NOMO-1 (cell line): Measurements from ENCODE around the gene PGP.

ENCODE experiments used
- DNase-seq, 2 experiments: peaks; one replicate each; lab custom pipeline; 2025; ENCODE audit not compliant: unreplicated experiment in 2 of 2; lab: John Stamatoyannopoulos, UW

Gene PGP

DNA sequence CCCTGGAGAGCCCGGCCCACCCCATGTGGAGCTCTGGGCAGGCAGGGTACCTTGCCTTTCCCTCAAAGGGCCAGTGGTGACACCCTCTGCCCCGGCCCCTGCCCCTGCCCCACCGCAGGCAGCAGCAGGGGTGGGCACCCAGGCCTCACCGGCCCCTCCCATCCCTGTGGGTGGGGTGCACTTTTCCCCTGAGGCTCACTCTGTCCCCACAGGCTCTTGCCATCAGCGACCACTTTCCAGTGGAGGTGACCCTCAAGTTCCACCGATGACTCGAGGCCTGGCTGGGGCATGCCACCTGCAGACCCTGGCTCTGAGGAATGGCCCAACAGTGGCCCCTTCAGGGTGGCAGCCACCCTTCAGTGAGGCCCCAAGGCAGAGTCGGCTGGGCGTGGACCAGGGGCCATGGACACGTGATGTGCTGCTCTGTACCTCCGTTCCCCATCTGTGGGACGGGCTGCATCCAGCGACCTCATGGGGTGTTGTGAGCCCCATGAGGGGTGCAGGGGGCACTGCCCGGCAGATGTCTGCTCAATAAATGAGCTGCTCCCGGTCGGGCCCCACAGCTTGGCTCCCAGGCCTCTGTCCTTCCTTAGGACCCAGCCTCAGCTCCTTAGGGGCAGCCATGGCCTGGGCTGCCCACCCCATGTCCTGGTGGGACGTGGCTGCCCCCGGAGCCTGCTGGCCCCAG, 23.7 kb upstream of the PGP start:
- DNase-seq, result no peak

DNA sequence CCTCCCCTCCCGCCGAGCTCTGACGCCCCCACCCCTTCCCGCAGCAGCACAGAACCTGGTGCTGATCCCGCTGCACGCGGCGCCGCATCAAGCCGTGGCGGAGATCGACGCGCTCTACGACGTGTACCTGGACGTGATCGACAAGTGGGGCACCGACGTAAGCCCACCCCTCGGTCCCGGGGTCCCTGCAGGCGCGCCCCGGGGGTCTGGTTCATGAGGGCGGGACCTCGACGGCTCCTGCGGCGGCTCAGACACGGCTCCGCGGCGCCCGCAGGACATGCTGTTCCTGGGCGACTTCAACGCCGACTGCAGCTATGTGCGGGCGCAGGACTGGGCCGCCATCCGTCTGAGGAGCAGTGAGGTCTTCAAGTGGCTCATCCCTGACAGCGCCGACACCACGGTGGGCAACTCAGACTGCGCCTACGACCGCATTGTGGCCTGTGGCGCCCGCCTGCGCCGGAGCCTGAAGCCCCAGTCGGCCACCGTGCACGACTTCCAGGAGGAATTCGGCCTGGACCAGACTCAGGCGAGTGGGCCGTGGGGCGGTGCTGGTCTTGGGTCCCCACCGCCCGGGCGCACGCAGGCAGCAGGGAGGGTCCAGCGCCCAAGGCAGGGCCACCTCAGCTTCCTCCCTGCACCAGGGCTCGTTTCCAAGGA, 23.0 kb upstream of the PGP start:
- DNase-seq, result no peak

DNA sequence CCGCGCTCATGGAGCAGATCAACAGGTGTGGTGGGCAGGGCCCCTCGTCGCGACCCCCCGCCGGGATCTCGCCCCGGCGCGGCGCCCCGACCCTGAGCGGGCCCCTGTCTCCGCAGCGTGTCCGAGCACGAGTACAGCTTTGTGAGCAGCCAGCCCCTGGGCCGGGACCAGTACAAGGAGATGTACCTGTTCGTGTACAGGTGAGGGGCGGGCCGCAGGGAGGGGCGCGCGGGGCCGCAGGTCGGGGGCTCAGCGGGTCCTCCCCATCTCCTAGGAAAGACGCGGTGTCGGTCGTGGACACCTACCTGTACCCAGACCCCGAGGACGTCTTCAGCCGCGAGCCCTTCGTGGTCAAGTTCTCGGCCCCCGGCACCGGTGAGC, 22.5 kb upstream of the PGP start:
- DNase-seq, result no peak

DNA sequence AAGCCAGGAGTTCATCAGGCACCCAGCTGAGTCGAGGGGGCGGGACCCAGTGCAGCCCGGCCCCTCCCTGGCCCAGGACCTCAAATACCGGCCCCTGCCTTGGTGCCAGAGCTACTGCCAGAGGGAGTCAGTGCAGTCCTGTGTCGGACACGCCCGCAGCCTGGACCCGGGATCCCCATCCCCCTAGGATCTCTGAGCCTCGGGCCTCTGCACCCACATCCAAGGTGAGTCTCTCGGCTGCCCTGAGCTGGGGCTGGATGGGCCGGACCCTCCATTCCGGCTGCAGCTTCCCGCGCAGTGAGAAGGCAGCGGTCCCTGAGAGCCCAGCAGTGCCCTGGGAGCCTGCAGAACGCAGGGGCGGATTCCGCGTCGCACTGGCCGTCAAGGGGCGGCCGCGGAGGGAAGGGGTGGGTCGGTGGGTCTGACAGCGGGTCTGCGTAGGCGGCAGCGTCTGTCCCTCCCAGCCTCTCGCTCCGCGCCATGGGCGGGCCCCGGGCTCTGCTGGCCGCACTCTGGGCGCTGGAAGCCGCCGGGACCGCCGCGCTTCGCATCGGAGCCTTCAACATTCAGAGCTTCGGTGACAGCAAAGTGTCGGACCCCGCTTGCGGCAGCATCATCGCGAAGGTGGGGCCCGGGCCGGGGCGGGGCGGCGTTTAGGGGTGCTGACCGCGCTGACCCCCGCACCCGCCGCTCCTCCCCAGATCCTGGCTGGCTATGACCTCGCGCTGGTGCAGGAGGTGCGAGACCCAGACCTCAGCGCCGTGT, 21.9 kb upstream of the PGP start, which contains the start of gene DNASE1L2:
Gene DNASE1L2, plus strand, starts transcription at position 108 of the 765 bp plus-strand sequence. Its CDS starts 373 bp downstream, at position 481.
- DNase-seq, result no peak

GRCh38 chr16:2235695-2236336, 21.2 kb upstream of the PGP start:
- DNase-seq, result no peak

DNA sequence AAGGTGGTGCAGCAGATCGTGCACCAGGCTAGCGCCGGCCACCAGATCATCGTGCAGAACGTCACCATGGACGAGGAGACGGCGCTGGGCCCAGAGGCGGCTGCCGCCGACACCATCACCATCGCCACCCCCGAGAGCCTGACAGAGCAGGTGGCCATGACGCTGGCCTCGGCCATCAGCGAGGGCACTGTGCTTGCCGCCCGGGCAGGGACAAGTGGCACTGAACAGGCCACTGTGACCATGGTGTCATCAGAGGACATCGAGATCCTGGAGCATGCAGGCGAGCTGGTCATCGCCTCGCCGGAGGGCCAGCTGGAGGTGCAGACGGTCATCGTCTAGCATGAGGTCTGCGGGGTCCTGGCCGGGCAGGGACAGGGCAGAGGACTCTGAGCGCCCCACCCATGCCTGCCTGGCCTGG, 20.6 kb upstream of the PGP start:
- no peak for DNase-seq

DNA sequence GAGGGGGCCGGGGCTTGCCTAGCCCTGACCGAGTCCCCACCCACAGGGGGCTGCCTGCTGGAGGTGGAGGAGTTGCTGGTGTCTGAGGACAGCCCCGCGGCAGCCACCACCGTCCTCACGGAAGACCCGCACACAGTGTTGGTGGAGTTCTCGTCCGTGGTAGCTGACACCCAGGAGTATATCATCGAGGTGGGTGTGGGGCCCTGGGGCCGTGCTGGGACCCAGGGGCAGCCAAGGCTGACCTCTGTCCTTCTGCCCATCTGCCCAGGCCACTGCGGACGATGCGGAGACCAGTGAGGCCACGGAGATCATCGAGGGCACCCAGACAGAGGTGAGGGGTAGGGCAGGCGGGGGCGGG, 20.2 kb upstream of the PGP start:
- no peak for DNase-seq

GRCh38 chr16:2233872-2234812, 19.5 kb upstream of the PGP start:
- no peak for DNase-seq

- no peak for DNase-seq
These were observed 18.6 kb upstream of the PGP start for GRCh38 chr16:2233046-2233775.

DNA sequence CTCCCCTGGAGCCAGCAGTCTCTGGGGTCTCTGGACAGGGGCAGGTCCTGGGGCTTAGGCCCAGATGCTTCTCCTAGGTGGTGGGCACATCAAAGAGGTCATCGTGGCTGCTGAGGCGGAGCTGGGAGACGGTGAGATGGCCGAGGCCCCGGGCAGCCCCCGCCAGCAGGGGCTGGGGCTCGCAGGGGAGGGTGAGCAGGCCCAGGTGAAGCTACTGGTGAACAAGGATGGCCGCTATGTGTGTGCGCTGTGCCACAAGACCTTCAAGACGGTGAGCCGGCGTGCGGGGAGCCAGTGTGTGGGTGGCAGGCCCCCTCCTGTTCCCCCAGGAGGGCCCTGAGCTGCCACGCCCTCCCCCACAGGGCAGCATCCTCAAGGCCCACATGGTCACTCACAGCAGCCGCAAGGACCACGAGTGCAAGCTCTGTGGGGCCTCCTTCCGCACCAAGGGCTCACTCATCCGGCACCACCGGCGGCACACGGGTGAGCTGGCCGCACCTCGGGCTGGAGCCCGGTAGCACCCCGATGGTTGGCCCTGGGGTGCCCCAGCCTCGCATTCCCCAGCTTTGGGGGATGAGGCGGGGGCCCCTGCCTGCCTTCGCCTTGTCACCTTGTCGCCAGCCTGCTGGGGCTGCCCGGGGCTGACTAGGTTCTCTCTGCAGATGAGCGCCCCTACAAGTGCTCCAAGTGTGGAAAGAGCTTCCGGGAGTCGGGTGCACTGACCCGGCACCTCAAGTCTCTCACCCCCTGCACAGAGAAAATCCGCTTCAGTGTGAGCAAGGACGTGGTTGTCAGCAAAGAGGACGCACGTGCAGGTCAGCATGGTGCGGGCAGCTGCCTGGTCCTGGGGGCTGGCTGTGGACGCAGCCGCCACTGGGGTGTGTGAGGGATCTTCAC, 17.7 kb upstream of the PGP start:
- no peak for DNase-seq

DNA sequence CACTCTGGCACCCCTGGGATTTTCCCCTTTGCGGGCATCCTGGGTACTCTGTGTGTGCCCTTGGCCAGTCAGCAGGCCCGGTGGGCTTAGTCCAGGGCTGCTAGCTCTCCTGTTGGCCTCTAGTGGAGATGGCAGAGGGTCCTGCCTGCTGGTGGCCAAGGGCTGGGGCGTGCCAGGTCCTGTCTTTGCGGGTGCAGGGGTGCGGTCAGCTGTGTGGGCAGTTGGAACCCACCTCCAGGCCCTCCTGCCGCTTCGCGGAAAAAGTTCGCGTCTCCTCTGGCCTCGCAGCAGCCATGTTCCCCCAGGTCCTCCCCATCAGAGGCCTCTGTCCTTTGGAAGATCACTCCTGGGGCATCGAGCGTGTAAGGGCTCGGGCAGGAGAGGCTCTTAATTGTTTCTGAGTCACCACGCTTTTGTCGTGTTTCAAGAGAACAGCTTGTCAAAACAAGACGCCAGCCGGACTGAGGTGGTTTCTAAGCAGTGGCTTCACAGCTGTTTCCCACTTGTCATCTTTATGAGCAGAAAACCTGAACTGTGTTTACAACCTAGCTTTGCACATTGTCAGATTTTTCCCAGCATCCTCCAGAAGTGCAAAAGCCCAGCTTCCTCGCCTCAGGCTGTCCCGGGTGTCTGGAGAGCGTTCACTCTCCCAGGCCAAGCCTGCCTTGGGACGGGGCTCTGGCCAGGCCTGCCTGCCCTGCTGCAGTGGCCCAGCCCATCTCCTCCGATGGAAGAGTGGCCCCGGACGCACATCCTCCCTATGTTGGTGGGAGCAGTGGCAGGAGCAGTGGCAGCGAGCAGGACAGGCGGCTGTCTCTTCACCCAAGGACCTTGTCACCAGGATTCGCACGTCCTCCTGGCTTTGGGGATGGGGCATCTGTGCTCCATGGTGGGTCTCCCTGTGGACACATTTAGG, 16.6 kb upstream of the PGP start:
- no peak for DNase-seq

GRCh38 chr16:2230376-2230775, 15.7 kb upstream of the PGP start:
- DNase-seq, result no peak

DNA sequence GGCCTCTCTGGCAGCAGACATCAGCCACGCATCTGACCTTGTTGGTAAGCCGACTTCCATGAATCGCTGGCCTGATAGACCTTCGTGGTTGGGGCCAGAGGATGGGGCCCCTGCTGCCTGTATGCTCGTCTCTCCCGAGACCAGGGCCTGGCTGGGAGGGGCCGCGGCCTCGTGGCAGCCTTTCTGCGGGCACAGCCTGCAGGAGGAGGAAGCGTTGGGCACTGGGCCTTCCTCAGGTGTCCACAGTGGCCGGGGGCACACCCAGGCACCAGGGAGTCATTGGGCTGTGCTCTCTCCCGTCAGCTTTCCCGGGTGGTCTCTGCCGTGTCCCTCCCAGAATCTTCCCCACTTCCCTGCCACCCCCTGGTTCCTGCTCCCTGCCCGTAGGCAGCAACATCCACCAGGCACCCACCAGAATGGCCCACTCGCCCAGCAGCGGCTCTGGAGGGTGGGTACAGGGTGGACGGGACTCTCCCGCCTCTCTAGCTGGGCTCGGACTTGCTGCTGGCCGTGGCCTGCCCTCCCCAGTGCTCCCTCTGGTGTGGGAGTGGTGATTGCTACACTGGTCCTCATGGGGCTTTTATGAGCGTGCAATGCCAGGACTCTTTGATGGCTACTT, 15.1 kb upstream of the PGP start:
- DNase-seq, result no peak

DNA sequence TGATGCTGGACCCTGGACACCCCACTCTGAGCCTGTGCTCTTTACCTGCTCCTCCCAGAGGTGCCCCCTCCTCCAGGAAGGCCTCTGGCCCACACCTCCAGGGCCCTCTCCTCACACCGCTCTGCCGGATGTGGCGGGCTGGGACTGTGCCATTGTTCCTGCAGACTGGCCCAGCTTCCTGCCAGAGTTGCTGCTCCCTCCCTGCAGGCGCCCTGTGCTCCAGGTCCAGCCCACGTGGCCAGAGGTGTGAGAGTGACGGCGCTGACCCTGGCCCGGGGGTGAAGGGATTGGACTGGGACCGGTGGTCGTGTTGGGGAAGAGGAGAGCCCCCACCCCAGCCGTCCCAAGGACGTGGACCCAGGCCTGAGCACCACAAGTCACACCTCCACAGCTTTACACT, 14.5 kb upstream of the PGP start:
- no peak for DNase-seq

- no peak for DNase-seq
These were observed 13.7 kb upstream of the PGP start for GRCh38 chr16:2228161-2228824.

DNA sequence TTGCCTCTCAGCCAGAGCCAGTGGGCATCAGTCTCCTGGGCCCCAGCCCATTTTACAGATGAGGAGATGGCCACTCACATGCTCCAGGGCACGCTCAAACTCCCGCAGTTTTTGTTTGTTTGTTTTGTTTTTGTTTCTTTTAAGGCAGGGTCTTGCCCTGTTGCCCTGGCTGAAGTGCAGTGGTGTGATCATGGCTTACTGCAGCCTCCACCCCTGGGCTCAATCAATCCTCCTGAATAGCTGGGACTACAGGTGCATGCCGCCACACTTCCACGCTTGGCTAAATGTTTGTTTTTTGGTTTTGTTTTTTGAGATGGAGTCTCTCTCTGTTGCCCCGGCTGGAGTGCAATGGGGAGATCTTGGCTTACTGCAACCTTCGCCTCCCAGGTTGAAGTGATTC, 12.3 kb upstream of the PGP start:
- DNase-seq, result no peak
